Measurements from ENCODE around the gene FLT1.

Gene FLT1

GRCh38 chr13:28448651-28449358, 46.1 kb downstream of the FLT1 start:
- no peak overlapping the region for H3K27ac ChIP-seq (replicated peaks)
- H3K27me3 ChIP-seq (ENCODE audit: insufficient read depth, poor library complexity, severe bottlenecking), result no peaks in the 10 kb centered on the region
- H3K4me3 ChIP-seq (replicated peaks; ENCODE audit: insufficient read depth, low read length), result no peak overlapping the region
- no peak for DNase-seq (ENCODE audit: low read depth in 1 of 2, low spot score in 1 of 2)
- TF ChIP-seq CTCF (IDR thresholded peaks at IDR 0.05; ENCODE audit: insufficient read depth, low read length), result no peak
- no peak for TF ChIP-seq REST (IDR thresholded peaks at IDR 0.05; ENCODE audit: insufficient replicate concordance, low read depth)
- TF ChIP-seq GABPA (IDR thresholded peaks at IDR 0.05; ENCODE audit: low read depth), result no peak
- no peak for TF ChIP-seq POLR2AphosphoS5 (IDR thresholded peaks at IDR 0.05; ENCODE audit: low read depth)
- no peak for TF ChIP-seq SPI1 (IDR thresholded peaks at IDR 0.05; ENCODE audit: borderline replicate concordance, low read depth)

- Histone ChIP-seq H3K27ac (replicated peaks) (no peak overlapping the region), H3K4me3 (replicated peaks; ENCODE audit: insufficient read depth, low read length) (no peak overlapping the region), H3K27me3 (ENCODE audit: insufficient read depth, poor library complexity, severe bottlenecking) (no peaks in the 10 kb centered on the region)
- TF ChIP-seq SPI1 (IDR thresholded peaks at IDR 0.05; ENCODE audit: borderline replicate concordance, low read depth), result no peak
- TF ChIP-seq REST (IDR thresholded peaks at IDR 0.05; ENCODE audit: insufficient replicate concordance, low read depth), result no peak
- no peak for TF ChIP-seq CTCF (IDR thresholded peaks at IDR 0.05; ENCODE audit: insufficient read depth, low read length)
- TF ChIP-seq GABPA (IDR thresholded peaks at IDR 0.05; ENCODE audit: low read depth), result no peak
- TF ChIP-seq POLR2AphosphoS5 (IDR thresholded peaks at IDR 0.05; ENCODE audit: low read depth), result no peak
- DNase-seq (ENCODE audit: low read depth in 1 of 2, low spot score in 1 of 2), result no peak
Observed at GRCh38 chr13:28447989-28448388, 46.9 kb downstream of the FLT1 start.

GRCh38 chr13:28447206-28447605, 47.7 kb downstream of the FLT1 start:
- TF ChIP-seq REST (IDR thresholded peaks at IDR 0.05; ENCODE audit: insufficient replicate concordance, low read depth), result no peak
- TF ChIP-seq POLR2AphosphoS5 (IDR thresholded peaks at IDR 0.05; ENCODE audit: low read depth), result no peak
- no peak for TF ChIP-seq CTCF (IDR thresholded peaks at IDR 0.05; ENCODE audit: insufficient read depth, low read length)
- no peak for TF ChIP-seq SPI1 (IDR thresholded peaks at IDR 0.05; ENCODE audit: borderline replicate concordance, low read depth)
- TF ChIP-seq GABPA (IDR thresholded peaks at IDR 0.05; ENCODE audit: low read depth), result no peak
- Histone ChIP-seq H3K27ac (replicated peaks) (no peak overlapping the region), H3K4me3 (replicated peaks; ENCODE audit: insufficient read depth, low read length) (no peak overlapping the region), H3K27me3 (ENCODE audit: insufficient read depth, poor library complexity, severe bottlenecking) (peaks cover 2% of the 10 kb centered on the region)
- DNase-seq (ENCODE audit: low read depth in 1 of 2, low spot score in 1 of 2), result no peak

Data from HL-60 (cell line).